Measurements from ENCODE around the gene SARNP. TPM values are rescaled to one million over a fixed set of nuclear protein-coding genes. Genes with fewer than 3 reads are reported as not detected.

The SARNP gene
- total and polyA plus RNA-seq, 9 of the 15 experiments (the other 6 are each of a cell fraction or from before 2014, with no cell fraction given), result 70.1 to 400 (median 198) TPM

GRCh38 chr12:55817345-55818139 lies at the start of gene SARNP, which contains the start of gene ORMDL2 (continued):
- TF ChIP-seq, protein P1, sequence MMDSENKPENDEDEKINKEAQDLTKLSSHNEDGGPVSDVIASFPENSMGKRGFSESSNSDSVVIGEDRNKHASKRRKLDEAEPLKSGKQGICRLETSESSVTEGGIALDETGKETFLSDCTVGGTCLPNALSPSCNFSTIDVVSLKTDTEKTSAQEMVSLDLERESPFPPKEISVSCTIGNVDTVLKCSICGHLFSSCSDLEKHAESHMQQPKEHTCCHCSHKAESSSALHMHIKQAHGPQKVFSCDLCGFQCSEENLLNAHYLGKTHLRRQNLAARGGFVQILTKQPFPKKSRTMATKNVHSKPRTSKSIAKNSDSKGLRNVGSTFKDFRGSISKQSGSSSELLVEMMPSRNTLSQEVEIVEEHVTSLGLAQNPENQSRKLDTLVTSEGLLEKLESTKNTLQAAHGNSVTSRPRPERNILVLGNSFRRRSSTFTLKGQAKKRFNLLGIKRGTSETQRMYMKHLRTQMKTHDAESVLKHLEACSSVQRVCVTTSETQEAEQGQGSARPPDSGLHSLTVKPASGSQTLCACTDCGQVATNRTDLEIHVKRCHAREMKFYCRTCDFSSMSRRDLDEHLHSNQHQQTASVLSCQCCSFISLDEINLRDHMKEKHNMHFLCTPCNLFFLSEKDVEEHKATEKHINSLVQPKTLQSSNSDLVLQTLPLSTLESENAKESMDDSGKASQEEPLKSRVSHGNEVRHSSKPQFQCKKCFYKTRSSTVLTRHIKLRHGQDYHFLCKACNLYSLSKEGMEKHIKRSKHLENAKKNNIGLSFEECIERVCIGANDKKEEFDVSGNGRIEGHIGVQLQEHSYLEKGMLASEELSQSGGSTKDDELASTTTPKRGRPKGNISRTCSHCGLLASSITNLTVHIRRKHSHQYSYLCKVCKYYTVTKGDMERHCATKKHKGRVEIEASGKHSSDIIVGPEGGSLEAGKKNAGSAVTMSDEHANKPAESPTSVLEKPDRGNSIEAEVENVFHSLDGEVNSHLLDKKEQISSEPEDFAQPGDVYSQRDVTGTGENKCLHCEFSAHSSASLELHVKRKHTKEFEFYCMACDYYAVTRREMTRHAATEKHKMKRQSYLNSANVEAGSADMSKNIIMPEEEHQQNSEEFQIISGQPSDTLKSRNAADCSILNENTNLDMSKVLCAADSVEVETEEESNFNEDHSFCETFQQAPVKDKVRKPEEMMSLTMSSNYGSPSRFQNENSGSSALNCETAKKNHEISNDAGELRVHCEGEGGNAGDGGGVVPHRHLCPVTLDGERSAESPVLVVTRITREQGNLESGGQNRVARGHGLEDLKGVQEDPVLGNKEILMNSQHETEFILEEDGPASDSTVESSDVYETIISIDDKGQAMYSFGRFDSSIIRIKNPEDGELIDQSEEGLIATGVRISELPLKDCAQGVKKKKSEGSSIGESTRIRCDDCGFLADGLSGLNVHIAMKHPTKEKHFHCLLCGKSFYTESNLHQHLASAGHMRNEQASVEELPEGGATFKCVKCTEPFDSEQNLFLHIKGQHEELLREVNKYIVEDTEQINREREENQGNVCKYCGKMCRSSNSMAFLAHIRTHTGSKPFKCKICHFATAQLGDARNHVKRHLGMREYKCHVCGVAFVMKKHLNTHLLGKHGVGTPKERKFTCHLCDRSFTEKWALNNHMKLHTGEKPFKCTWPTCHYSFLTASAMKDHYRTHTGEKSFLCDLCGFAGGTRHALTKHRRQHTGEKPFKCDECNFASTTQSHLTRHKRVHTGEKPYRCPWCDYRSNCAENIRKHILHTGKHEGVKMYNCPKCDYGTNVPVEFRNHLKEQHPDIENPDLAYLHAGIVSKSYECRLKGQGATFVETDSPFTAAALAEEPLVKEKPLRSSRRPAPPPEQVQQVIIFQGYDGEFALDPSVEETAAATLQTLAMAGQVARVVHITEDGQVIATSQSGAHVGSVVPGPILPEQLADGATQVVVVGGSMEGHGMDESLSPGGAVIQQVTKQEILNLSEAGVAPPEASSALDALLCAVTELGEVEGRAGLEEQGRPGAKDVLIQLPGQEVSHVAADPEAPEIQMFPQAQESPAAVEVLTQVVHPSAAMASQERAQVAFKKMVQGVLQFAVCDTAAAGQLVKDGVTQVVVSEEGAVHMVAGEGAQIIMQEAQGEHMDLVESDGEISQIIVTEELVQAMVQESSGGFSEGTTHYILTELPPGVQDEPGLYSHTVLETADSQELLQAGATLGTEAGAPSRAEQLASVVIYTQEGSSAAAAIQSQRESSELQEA (IDR thresholded peaks at IDR 0.05; ENCODE audit: low read depth), result peak; percentile 57; the same call in 1 of the 2 replicates
- TF ChIP-seq TBL1XR1 (IDR thresholded peaks at IDR 0.05; ENCODE audit: low read length in 2 of 2) (0 out of 4 replicates have a peak, but pooled peaks of 1 of the 2 experiments have one; percentile 8), COPS2 (conservative IDR thresholded peaks at IDR 0.05) (no peak), CSDE1 (IDR thresholded peaks at IDR 0.05) (peak in 1 of 2 experiments; percentile 85; a peak in 2 of 4 replicates), EP300 (IDR thresholded peaks at IDR 0.05; ENCODE audit: low read length) (no peak), NR0B1 (IDR thresholded peaks at IDR 0.05; ENCODE audit: partially characterized antibody) (no peak), E2F1 (CRISPR knock-in tag; IDR thresholded peaks at IDR 0.05) (peak; percentile 81), MEF2A (IDR thresholded peaks at IDR 0.05; ENCODE audit: control insufficient read depth, low read depth, low read length) (no peak), THAP7 (CRISPR knock-in tag; IDR thresholded peaks at IDR 0.05) (no peak), TAF7 (tag; IDR thresholded peaks at IDR 0.05) (peak; percentile 95), ZNF780A (CRISPR knock-in tag; IDR thresholded peaks at IDR 0.05) (no peak), YY1 (IDR thresholded peaks at IDR 0.05; ENCODE audit: borderline replicate concordance in 1 of 3, control insufficient read depth in 1 of 3, extremely low read depth in 1 of 3, insufficient read depth in 3 of 3, insufficient read length in 1 of 3, insufficient replicate concordance in 2 of 3, low read depth in 1 of 3, low read length in 2 of 3) (peak; percentile 82 to 97 (median 93)), FOXM1 (IDR thresholded peaks at IDR 0.05; ENCODE audit: low read depth) (peak; percentile 49; the same call in 1 of the 2 replicates), FOXM1 (CRISPR knock-in tag; IDR thresholded peaks at IDR 0.05; ENCODE audit: low read depth) (no peak), PHB (CRISPR knock-in tag; IDR thresholded peaks at IDR 0.05) (no peak), SLC30A9 (CRISPR knock-in tag; IDR thresholded peaks at IDR 0.05) (no peak)

Data from K562 (cell line).